Measurements from ENCODE around the gene PCDHA11. TPM values are rescaled to one million over a fixed set of nuclear protein-coding genes. Genes with fewer than 3 reads are reported as not detected.
"Not testable (repeated sequence)": the region's sequence is repeated elsewhere in the genome, so short reads cannot be mapped to it uniquely, and the experiment has no call there.

Gene PCDHA11
- total RNA-seq, 8 experiments from 2014 or later, result 0.31 to 6.3 (median 5.2) TPM; not detected in 1

GRCh38 chr5:140862441-140863295 lies 6.1 kb upstream of the PCDHA11 start:
- in situ Hi-C loops (cut with MboI; ENCODE audit: low pct_unique_long_range_greater_than_20kb in 2 of 9, low sequenced_read_pairs in 9 of 9, unreplicated experiment in 9 of 9), result loop anchor here in 1 of 9 experiments (25.0 kb wide), 1 partner anchor 175 kb away; no protein-coding TSS in a partner anchor
- 5 to 100% (median 95%) methylated on average over 1 to 46 of the region's 76 CpGs for WGBS, 10 experiments
- no peak for ATAC-seq (replicated peaks in 6 of 8)
- Histone ChIP-seq H3K27ac (no peak overlapping the region), H3K4me1 (replicated peaks in 1 of 2) (no peaks in the 10 kb centered on the region), H3K4me3 (no peak overlapping the region)

GRCh38 chr5:140869555-140869886 lies 764 bp downstream of the PCDHA11 start:
- H3K27ac ChIP-seq, result peak overlapping the region in 1 of 2 donors; percentile 85
- H3K4me1 ChIP-seq (replicated peaks in 1 of 2), result no peaks in the 10 kb centered on the region
- 32 to 100% (median 93%) methylated on average over 1 to 5 of the region's 5 CpGs; no CpG with 5 or more reads in 1 of the 10 experiments for WGBS, 10 experiments
- ATAC-seq (replicated peaks in 6 of 8), result no peak
- in situ Hi-C loops (cut with MboI; ENCODE audit: low pct_unique_long_range_greater_than_20kb in 2 of 9, low sequenced_read_pairs in 9 of 9, unreplicated experiment in 9 of 9), result loop anchor here in 1 of 9 experiments (25.0 kb wide), 1 partner anchor 168 kb away; no protein-coding TSS in a partner anchor
- H3K4me3 ChIP-seq, result peak overlapping the region in 2 of 5 donors; percentile 35 to 52

- WGBS, 10 experiments, result 0 to 100% (median 96%) methylated on average over 1 to 46 of the region's 114 CpGs; no CpG with 5 or more reads in 1 of the 10 experiments
- in situ Hi-C loops (cut with MboI; ENCODE audit: low pct_unique_long_range_greater_than_20kb in 2 of 9, low sequenced_read_pairs in 9 of 9, unreplicated experiment in 9 of 9), result loop anchor here in 3 of 9 experiments (5.0 to 25.0 kb wide), 3 partner anchors 167 to 174 kb away; no protein-coding TSS in a partner anchor
- no peaks in the 10 kb centered on the region for H3K4me1 ChIP-seq (replicated peaks in 1 of 2)
- H3K27ac ChIP-seq, result no peak overlapping the region
- no peak for ATAC-seq (replicated peaks in 6 of 8)
- H3K4me3 ChIP-seq, result no peak overlapping the region
Measured at GRCh38 chr5:140870221-140871201, 1.8 kb downstream of the PCDHA11 start.

- 4 to 92% (median 27%) methylated on average over 8 to 36 of the region's 47 CpGs for WGBS, 10 experiments
- Histone ChIP-seq H3K27ac (peak within 1 kb of the TSS in 1 of 2 donors; percentile 79), H3K4me3 (peak within 1 kb of the TSS in 4 of 5 donors; percentile 42 to 69 (median 52)), H3K4me1 (replicated peaks in 1 of 2) (no peaks in the 10 kb centered on the region)
- in situ Hi-C loops (cut with MboI; ENCODE audit: low pct_unique_long_range_greater_than_20kb in 2 of 9, low sequenced_read_pairs in 9 of 9, unreplicated experiment in 9 of 9), result loop anchor here in 2 of 9 experiments (10.0 to 25.0 kb wide), 2 partner anchors 162 to 169 kb away; no protein-coding TSS in a partner anchor
- ATAC-seq (replicated peaks in 6 of 8), result peak in 4 of 8 experiments; percentile 61 to 84 (median 68)
Measured at GRCh38 chr5:140875085-140876065, 6.6 kb downstream of the PCDHA11 start, which contains the start of gene PCDHA12. Gene PCDHA12, plus strand, starts transcription at chr5:140875308. Its CDS starts 165 bp downstream, at chr5:140875473.

GRCh38 chr5:140876541-140877261 lies 7.9 kb downstream of the PCDHA11 start:
- not testable (repeated sequence) for H3K27ac ChIP-seq; H3K4me1 ChIP-seq (replicated peaks in 1 of 2); ATAC-seq (replicated peaks in 6 of 8)
- peak overlapping the region in 2 of 5 donors; percentile 54 to 69 for H3K4me3 ChIP-seq
- 30 to 100% (median 97%) methylated on average over 3 to 25 of the region's 80 CpGs; no CpG with 5 or more reads in 3 of the 10 experiments for WGBS, 10 experiments
- in situ Hi-C loops (cut with MboI; ENCODE audit: low pct_unique_long_range_greater_than_20kb in 2 of 9, low sequenced_read_pairs in 9 of 9, unreplicated experiment in 9 of 9), result loop anchor here in 2 of 9 experiments (10.0 to 25.0 kb wide), 2 partner anchors 161 to 168 kb away; no protein-coding TSS in a partner anchor

GRCh38 chr5:140877262-140877581 lies 8.5 kb downstream of the PCDHA11 start:
- 40 to 99% (median 89%) methylated on average over 1 to 14 of the region's 37 CpGs; no CpG with 5 or more reads in 6 of the 10 experiments for WGBS, 10 experiments
- no peak overlapping the region for H3K4me3 ChIP-seq
- in situ Hi-C loops (cut with MboI; ENCODE audit: low pct_unique_long_range_greater_than_20kb in 2 of 9, low sequenced_read_pairs in 9 of 9, unreplicated experiment in 9 of 9), result loop anchor here in 2 of 9 experiments (10.0 to 25.0 kb wide), 2 partner anchors 160 to 168 kb away; no protein-coding TSS in a partner anchor
- no peak for ATAC-seq (replicated peaks in 6 of 8)
- H3K27ac ChIP-seq, result no peak overlapping the region
- H3K4me1 ChIP-seq (replicated peaks in 1 of 2), result no peaks in the 10 kb centered on the region

- Histone ChIP-seq H3K27ac (peak within 1 kb of the TSS in 1 of 2 donors; percentile 62), H3K4me1 (replicated peaks in 1 of 2) (no peaks in the 10 kb centered on the region), H3K4me3 (peak within 1 kb of the TSS in 3 of 5 donors; percentile 29 to 59 (median 49))
- in situ Hi-C loops (cut with MboI; ENCODE audit: low pct_unique_long_range_greater_than_20kb in 2 of 9, low sequenced_read_pairs in 9 of 9, unreplicated experiment in 9 of 9), result loop anchor here in 1 of 9 experiments (25.0 kb wide), 1 partner anchor 155 kb away; no protein-coding TSS in a partner anchor
- 2 to 93% (median 60%) methylated on average over 1 to 18 of the region's 35 CpGs; no CpG with 5 or more reads in 1 of the 10 experiments for WGBS, 10 experiments
- ATAC-seq (replicated peaks in 6 of 8), result peak in 4 of 8 experiments; percentile 25 to 82 (median 54)
Measured at GRCh38 chr5:140881889-140882590, 13.3 kb downstream of the PCDHA11 start, which contains the start of gene PCDHA13. Gene PCDHA13, plus strand, starts transcription at chr5:140882124. Its CDS starts 145 bp downstream, at chr5:140882269.

GRCh38 chr5:140882591-140882899 lies 13.8 kb downstream of the PCDHA11 start:
- ATAC-seq (replicated peaks in 6 of 8), result peak in 3 of 8 experiments; percentile 59 to 69 (median 66)
- peak overlapping the region in 3 of 5 donors; percentile 29 to 59 (median 49) for H3K4me3 ChIP-seq
- no peaks in the 10 kb centered on the region for H3K4me1 ChIP-seq (replicated peaks in 1 of 2)
- H3K27ac ChIP-seq, result peak overlapping the region in 1 of 2 donors; percentile 62
- 3 to 80% (median 38%) methylated on average over 1 to 9 of the region's 12 CpGs; no CpG with 5 or more reads in 3 of the 10 experiments for WGBS, 10 experiments
- in situ Hi-C loops (cut with MboI; ENCODE audit: low pct_unique_long_range_greater_than_20kb in 2 of 9, low sequenced_read_pairs in 9 of 9, unreplicated experiment in 9 of 9), result loop anchor here in 1 of 9 experiments (25.0 kb wide), 1 partner anchor 155 kb away; no protein-coding TSS in a partner anchor

GRCh38 chr5:140883373-140883772 lies 14.6 kb downstream of the PCDHA11 start:
- WGBS, 10 experiments, result 42 to 100% (median 76%) methylated on average over 2 to 32 of the region's 41 CpGs; no CpG with 5 or more reads in 3 of the 10 experiments
- no peaks in the 10 kb centered on the region for H3K4me1 ChIP-seq (replicated peaks in 1 of 2)
- no peak for ATAC-seq (replicated peaks in 6 of 8)
- no peak overlapping the region for H3K4me3 ChIP-seq
- H3K27ac ChIP-seq, result no peak overlapping the region
- in situ Hi-C loops (cut with MboI; ENCODE audit: low pct_unique_long_range_greater_than_20kb in 2 of 9, low sequenced_read_pairs in 9 of 9, unreplicated experiment in 9 of 9), result loop anchor here in 1 of 9 experiments (25.0 kb wide), 1 partner anchor 154 kb away; no protein-coding TSS in a partner anchor

GRCh38 chr5:140883927-140884697 lies 15.4 kb downstream of the PCDHA11 start:
- Histone ChIP-seq H3K4me3 (no peak overlapping the region), H3K4me1 (replicated peaks in 1 of 2) (no peaks in the 10 kb centered on the region), H3K27ac (no peak overlapping the region)
- WGBS, 10 experiments, result 13 to 100% (median 93%) methylated on average over 2 to 52 of the region's 79 CpGs; no CpG with 5 or more reads in 2 of the 10 experiments
- in situ Hi-C loops (cut with MboI; ENCODE audit: low pct_unique_long_range_greater_than_20kb in 2 of 9, low sequenced_read_pairs in 9 of 9, unreplicated experiment in 9 of 9), result loop anchor here in 1 of 9 experiments (25.0 kb wide), 1 partner anchor 153 kb away; no protein-coding TSS in a partner anchor
- ATAC-seq (replicated peaks in 6 of 8), result no peak

Measured in motor neuron (in vitro differentiated cells).